GM06990 (cell line): ENCODE results near the gene CRB3.

ENCODE experiments used
- DNase-seq: peaks from one replicate; pipeline ENCODE4 v3.0.0-alpha.2; 2011; ENCODE audit not compliant: insufficient read length; ENCODE audit errors: extremely low read depth
- H3K27me3 ChIP-seq: replicated peaks from 2 replicates; pipeline ENCODE4 v1.6.0; 2011; ENCODE audit warnings: low read length; ENCODE audit not compliant: control insufficient read depth, insufficient read depth
- H3K36me3 ChIP-seq: 2 replicates; pipeline ENCODE4 v1.5.1; 2011; ENCODE audit warnings: low read length; ENCODE audit not compliant: control insufficient read depth, insufficient read depth
- H3K4me3 ChIP-seq: replicated peaks from 2 replicates; pipeline ENCODE4 v1.5.1; 2011; ENCODE audit warnings: low read depth, mild to moderate bottlenecking, control low read depth, low read length
- TF ChIP-seq, protein P1 (sequence below): IDR thresholded peaks from 2 replicates; pipeline ENCODE4 v1.5.1; 2011; ENCODE audit warnings: low read length, control low read depth, mild to moderate bottlenecking, inconsistent platforms; ENCODE audit not compliant: insufficient read depth, poor library complexity, severe bottlenecking

The CRB3 gene

DNA sequence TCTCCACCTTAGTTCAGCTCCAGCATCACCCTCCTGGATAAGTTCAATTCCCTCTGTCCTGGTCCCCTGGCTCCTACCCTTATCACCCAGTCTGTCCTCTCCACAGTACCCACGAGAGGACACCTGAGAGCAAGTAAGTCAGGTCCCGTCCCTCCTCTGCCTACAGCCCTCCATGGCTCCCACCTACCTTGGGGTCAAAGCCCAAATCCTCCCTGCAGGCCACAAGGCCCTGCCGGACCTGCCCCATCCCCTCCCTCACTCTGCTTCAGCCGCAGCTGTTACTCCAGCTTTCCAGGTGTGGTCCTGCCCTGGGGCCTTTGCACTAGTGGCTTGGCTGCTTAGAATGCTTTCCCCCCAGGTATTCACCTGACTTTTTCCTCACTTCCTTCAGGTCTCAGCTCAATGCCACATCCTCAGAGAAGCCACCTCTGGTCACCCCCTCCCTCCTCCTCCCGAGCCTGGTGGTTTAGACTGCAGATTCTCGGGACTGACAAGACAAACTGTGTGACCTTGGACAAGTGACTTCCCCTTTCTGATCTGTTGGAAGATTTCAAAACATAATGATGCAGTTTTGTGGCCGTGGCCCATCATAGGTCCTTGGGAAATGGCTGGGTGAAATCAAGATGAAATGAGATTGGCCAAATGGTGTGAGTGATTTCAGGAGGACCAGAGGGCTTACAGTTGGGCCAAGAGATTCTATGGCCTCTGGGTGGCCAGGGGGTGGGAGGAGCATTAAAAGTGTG lies 34.4 kb downstream of the CRB3 start:
- DNase-seq = no peak

DNA sequence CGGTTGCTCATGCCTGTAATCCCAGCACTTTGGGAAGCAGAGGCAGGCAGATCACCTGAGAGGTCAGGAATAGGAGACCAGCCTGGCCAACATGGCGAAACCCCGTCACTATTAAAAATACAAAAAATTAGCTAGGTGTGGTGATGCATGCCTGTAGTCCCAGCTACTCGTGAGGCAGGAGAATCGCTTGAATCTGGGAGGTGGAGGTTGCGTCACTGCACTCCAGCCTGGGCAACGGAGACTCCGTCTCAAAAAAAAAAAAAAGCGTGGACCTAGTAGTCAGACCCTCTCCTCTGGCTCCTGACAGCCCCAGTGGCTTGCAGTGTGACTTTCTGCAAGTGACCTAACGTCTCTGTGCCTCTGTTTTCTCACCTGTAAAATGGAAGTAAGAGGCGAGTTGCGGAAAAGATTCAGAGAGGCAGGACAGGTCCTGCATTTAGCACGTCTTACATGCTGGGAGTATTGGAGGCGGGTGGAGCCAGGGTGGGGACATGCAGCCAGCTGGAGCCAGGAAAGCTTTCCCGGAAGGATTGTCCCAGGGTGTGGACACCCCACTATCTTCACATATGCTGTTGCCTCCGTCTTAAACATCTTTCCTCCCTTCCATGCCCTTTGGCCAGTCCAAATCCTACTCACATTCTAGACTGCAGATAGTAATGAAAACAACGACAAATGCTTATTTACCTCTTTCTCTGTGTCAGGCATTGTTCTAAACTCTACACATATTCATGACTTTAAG lies 35.1 kb downstream of the CRB3 start:
- Histone ChIP-seq H3K27me3 (no peaks in the 10 kb centered on the region; the same call in 1 of the 2 replicates), H3K4me3 (no peak overlapping the region), H3K36me3 (no peaks in the 10 kb centered on the region)
- DNase-seq = no peak
- TF ChIP-seq, protein P1, sequence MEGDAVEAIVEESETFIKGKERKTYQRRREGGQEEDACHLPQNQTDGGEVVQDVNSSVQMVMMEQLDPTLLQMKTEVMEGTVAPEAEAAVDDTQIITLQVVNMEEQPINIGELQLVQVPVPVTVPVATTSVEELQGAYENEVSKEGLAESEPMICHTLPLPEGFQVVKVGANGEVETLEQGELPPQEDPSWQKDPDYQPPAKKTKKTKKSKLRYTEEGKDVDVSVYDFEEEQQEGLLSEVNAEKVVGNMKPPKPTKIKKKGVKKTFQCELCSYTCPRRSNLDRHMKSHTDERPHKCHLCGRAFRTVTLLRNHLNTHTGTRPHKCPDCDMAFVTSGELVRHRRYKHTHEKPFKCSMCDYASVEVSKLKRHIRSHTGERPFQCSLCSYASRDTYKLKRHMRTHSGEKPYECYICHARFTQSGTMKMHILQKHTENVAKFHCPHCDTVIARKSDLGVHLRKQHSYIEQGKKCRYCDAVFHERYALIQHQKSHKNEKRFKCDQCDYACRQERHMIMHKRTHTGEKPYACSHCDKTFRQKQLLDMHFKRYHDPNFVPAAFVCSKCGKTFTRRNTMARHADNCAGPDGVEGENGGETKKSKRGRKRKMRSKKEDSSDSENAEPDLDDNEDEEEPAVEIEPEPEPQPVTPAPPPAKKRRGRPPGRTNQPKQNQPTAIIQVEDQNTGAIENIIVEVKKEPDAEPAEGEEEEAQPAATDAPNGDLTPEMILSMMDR = no peak

More for the DNA sequence above, 34.4 kb downstream of the CRB3 start:
- Histone ChIP-seq H3K36me3 (no peaks in the 10 kb centered on the region), H3K27me3 (no peaks in the 10 kb centered on the region; the same call in 1 of the 2 replicates), H3K4me3 (no peak overlapping the region)
- TF ChIP-seq, protein P1 = no peak

DNA sequence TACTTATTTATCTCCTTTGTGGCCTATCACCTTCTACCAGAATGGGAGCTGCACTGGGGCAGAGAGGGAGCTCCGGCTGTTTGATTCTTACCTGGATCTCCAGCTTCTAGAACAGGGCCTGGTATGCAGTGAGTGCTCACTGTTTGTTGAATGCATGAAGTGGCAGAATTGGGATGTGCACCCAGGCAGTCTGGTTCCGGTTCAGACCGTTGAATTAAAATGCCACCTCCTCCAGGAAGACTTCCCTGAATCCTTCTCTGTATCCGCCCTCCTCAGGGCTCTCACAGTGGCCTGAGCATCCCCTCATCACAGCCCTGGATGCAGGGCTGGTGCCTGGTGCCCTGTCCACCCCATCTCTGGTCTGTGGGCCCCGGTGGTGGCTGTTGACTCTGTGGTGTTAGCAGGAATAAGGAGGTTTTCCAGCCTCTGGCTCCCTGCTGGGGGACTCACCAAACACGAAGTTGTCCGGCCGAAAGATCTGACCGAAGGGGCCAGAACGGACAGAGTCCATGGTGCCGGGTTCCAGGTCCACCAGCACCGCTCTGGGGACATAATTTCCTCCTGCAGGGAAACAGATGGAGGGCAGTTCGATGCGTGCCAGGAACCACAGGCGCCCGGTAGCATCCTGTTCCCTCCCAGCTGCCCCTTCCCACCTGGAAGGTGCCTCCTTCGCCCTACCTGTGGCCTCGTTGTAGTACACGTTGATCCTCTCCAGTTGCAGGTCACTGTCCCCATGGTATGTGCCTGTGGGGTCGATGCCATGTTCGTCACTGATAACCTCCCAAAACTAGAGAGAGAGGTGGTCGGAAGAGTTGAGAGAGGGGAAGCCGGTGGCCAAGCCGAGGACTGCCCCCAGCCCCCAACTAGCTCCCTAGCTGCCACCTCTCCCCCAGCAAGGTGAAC lies 37.0 kb downstream of the CRB3 start:
- H3K27me3 ChIP-seq = no peaks in the 10 kb centered on the region; the same call in 1 of the 2 replicates
- TF ChIP-seq, protein P1 = no peak
- no peak overlapping the region for H3K4me3 ChIP-seq
- DNase-seq = no peak
- no peaks in the 10 kb centered on the region for H3K36me3 ChIP-seq

DNA sequence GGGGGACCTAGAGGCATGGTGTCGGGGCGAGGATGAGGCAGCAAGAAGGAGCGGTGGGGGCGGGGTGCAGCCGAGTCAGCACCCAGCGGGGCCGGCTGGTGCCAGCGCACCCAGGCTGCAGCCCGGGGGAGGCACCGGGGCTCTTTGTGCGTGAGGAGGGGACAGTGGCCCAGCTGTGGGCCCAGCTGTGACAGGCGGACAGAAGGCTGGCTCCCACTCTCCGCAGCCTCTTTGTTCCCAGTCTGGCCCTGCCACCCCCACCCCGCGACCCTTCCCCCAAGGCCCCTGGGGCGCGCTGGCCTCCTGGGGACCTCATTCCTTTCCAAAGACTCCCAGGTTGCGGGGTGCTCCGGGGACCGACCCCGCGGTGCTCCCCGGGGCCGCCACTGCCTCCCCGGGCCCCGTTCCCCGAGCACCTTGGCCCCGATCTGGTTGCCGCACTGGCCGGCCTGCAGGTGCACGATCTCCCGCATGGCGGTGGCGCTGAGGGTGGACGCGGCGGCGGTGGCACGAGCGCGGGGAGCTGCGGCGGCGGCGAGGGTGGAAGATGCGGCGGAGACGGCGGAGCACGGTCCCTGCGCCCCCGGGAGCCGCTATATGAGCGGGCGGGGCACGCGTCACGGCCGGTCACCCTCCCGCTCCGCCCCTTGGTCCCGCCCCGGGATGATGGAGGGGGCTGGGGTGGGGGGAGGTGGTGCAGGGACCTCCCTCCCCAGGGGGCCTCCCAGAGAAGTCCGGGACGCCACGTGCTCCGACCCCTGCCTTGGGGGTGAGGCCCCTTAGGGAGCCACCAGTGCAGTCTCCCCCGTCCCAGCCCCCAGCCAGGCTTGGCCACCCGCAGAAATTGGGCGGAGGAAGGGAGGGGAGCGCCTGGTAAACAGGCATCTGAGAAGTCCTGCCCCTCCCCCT lies 37.9 kb downstream of the CRB3 start, which contains the start of gene TUBB4A:
Gene TUBB4A, minus strand, starts transcription at position 570 of the 909 bp plus-strand sequence. Its CDS starts 97 bp downstream, at position 473.
- peak within 1 kb of the TSS; percentile 62 for H3K4me3 ChIP-seq
- DNase-seq = peak; percentile 47
- H3K27me3 ChIP-seq = no peaks in the 10 kb centered on the region; the same call in 1 of the 2 replicates
- no peaks in the 10 kb centered on the region for H3K36me3 ChIP-seq
- TF ChIP-seq, protein P1 = no peak
